Karpas-422 (cell line): ENCODE measurements around the gene RNF150. TPM values are rescaled to one million over a fixed set of nuclear protein-coding genes. Genes with fewer than 3 reads are reported as not detected.
"Not testable (repeated sequence)": the region's sequence is repeated elsewhere in the genome, so short reads cannot be mapped to it uniquely, and the experiment has no call there.

Experiments used
- DNase-seq: peaks from one replicate; pipeline ENCODE4 v3.0.0-alpha.2; 2015
- H2AFZ ChIP-seq: fragments of 200-600 bp; sonication (generic); 2 replicates; pipeline ENCODE4 v1.6.1; 2014; ENCODE audit warnings: antibody characterized with exemption, low read length, mixed read lengths
- H3K27ac ChIP-seq: fragments of 200-600 bp; sonication (generic); 2 replicates; pipeline ENCODE4 v1.5.1; 2014; ENCODE audit warnings: mild to moderate bottlenecking, low read length, moderate library complexity
- H3K27me3 ChIP-seq: fragments of 200-600 bp; sonication (generic); 2 replicates; pipeline ENCODE4 v1.6.1; 2014; ENCODE audit warnings: low read length, mixed read lengths
- H3K36me3 ChIP-seq: fragments of 200-600 bp; sonication (generic); 2 replicates; pipeline ENCODE4 v1.6.1; 2014; ENCODE audit warnings: low read length, mixed read lengths; ENCODE audit not compliant: insufficient read depth
- H3K4me1 ChIP-seq: fragments of 200-600 bp; sonication (generic); 2 replicates; pipeline ENCODE4 v1.6.1; 2014; ENCODE audit warnings: mild to moderate bottlenecking, low read length, mixed read lengths
- H3K4me2 ChIP-seq: fragments of 200-600 bp; sonication (generic); 2 replicates; pipeline ENCODE4 v1.6.1; 2014; ENCODE audit warnings: low read length, low read depth, mild to moderate bottlenecking; ENCODE audit not compliant: poor library complexity, severe bottlenecking
- H3K4me3 ChIP-seq: fragments of 200-600 bp; sonication (generic); 2 replicates; pipeline ENCODE4 v1.5.1; 2014; ENCODE audit warnings: mild to moderate bottlenecking, antibody characterized with exemption, low read length, mixed read lengths
- H3K79me2 ChIP-seq: fragments of 200-600 bp; sonication (generic); 2 replicates; pipeline ENCODE4 v1.6.1; 2014; ENCODE audit warnings: mild to moderate bottlenecking, low read length, mixed read lengths
- H3K9ac ChIP-seq: fragments of 200-600 bp; sonication (generic); 2 replicates; pipeline ENCODE4 v1.6.0; 2014; ENCODE audit warnings: low read length
- H3K9me2 ChIP-seq: fragments of 200-600 bp; sonication (generic), shearing (Covaris generic); replicated peaks from 2 replicates; pipeline ENCODE4 v1.6.0; 2014; ENCODE audit warnings: mild to moderate bottlenecking, low read length, moderate library complexity; ENCODE audit not compliant: insufficient read depth
- H3K9me3 ChIP-seq: fragments of 300-700, 200-600 bp; sonication (generic); 2 replicates; pipeline ENCODE4 v1.6.1; 2014; ENCODE audit warnings: low read length, mixed read lengths
- H4K20me1 ChIP-seq: fragments of 200-600 bp; sonication (generic); 2 replicates; pipeline ENCODE4 v1.6.1; 2014; ENCODE audit warnings: mild to moderate bottlenecking, antibody characterized with exemption, low read length, low read depth; ENCODE audit not compliant: insufficient read depth
- total RNA-seq: library from RNA; depleted of rRNA; stranded (reverse); fragments of >200 nt; shearing (Covaris generic); gene quantifications from 2 replicates; pipeline ENCODE4 v1.2.3, GENCODE V29; 2014; ENCODE audit warnings: low replicate concordance

The RNF150 gene
- total RNA-seq, 1 experiment from 2014 or later: not detected

GRCh38 chr4:140833280-140833679, 300.0 kb downstream of the RNF150 start:
- Histone ChIP-seq H3K4me3 (no peak overlapping the region), H3K4me1 (no peaks in the 10 kb centered on the region), H3K27me3 (no peaks in the 10 kb centered on the region), H3K9me3 (no peaks in the 10 kb centered on the region), H3K79me2 (no peaks in the 10 kb centered on the region), H3K27ac (no peak overlapping the region), H2AFZ (no peak overlapping the region), H4K20me1 (no peaks in the 10 kb centered on the region), H3K36me3 (no peaks in the 10 kb centered on the region), H3K9me2 (no peaks in the 10 kb centered on the region), H3K9ac (no peak overlapping the region), H3K4me2 (no peak overlapping the region)
- no peak for DNase-seq

DNA sequence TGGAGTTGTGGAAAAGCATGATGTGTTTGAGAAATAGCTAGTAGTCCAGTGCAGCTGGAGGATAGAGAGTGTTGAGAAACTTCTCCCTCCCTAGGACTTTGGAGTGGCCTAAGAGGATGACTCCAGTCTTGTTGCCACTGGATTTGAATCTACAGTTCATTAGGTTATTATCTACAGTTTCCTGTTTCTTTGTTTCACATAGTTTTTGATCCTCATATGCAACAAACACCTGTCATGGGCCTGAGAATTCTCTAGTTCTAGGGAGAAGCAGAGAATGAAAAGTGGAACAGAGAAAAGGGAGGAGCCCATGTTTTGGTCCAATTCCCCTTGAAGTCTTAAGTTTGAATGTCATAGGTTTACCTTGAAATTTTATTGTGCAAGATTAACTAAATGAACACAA, 303.4 kb downstream of the RNF150 start:
- no peak overlapping the region for H2AFZ ChIP-seq
- no peaks in the 10 kb centered on the region for H3K9me2 ChIP-seq
- H3K4me3 ChIP-seq: no peak overlapping the region
- no peaks in the 10 kb centered on the region for H3K4me1 ChIP-seq
- H3K9me3 ChIP-seq: no peaks in the 10 kb centered on the region
- H3K4me2 ChIP-seq: no peak overlapping the region
- H3K36me3 ChIP-seq: no peaks in the 10 kb centered on the region
- no peak overlapping the region for H3K27ac ChIP-seq
- DNase-seq: no peak
- no peaks in the 10 kb centered on the region for H3K79me2 ChIP-seq
- H3K9ac ChIP-seq: no peak overlapping the region
- no peaks in the 10 kb centered on the region for H3K27me3 ChIP-seq
- no peaks in the 10 kb centered on the region for H4K20me1 ChIP-seq

GRCh38 chr4:140826701-140827027, 306.6 kb downstream of the RNF150 start:
- Histone ChIP-seq H2AFZ (no peak overlapping the region), H3K4me2 (no peak overlapping the region), H3K4me1 (no peaks in the 10 kb centered on the region), H4K20me1 (no peaks in the 10 kb centered on the region), H3K9me3 (no peaks in the 10 kb centered on the region), H3K36me3 (no peaks in the 10 kb centered on the region), H3K27ac (no peak overlapping the region), H3K9ac (no peak overlapping the region), H3K27me3 (no peaks in the 10 kb centered on the region), H3K9me2 (no peaks in the 10 kb centered on the region), H3K4me3 (no peak overlapping the region), H3K79me2 (no peaks in the 10 kb centered on the region)
- no peak for DNase-seq

DNA sequence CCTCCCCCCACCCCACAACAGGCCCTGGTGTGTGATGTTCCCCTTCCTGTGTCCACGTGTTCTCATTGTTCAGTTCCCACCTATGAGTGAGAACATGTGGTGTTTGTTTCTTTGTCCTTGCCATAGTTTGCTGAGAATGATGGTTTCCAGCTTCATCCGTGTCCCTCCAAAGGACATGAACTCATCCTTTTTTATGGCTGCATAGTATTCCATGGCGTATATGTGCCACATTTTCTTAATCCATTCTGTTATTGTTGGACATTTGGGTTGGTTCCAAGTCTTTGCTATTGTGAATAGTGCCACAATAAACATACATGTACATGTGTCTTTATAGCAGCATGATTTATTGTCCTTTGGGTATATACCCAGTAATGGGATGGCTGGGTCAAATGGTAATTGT, 312.7 kb downstream of the RNF150 start:
- not testable (repeated sequence) for H3K4me2 ChIP-seq

GRCh38 chr4:140819610-140820009, 313.7 kb downstream of the RNF150 start:
- no peak overlapping the region for H3K4me2 ChIP-seq
- no peak overlapping the region for H2AFZ ChIP-seq
- no peak overlapping the region for H3K27ac ChIP-seq

More for the DNA sequence above, 312.7 kb downstream of the RNF150 start:
- not testable (repeated sequence) for H3K9me2 ChIP-seq, H3K4me1 ChIP-seq, H3K9me3 ChIP-seq, H2AFZ ChIP-seq, H3K4me3 ChIP-seq, H3K27me3 ChIP-seq, DNase-seq, H3K79me2 ChIP-seq, H3K36me3 ChIP-seq, H3K27ac ChIP-seq, H3K9ac ChIP-seq, H4K20me1 ChIP-seq

DNA sequence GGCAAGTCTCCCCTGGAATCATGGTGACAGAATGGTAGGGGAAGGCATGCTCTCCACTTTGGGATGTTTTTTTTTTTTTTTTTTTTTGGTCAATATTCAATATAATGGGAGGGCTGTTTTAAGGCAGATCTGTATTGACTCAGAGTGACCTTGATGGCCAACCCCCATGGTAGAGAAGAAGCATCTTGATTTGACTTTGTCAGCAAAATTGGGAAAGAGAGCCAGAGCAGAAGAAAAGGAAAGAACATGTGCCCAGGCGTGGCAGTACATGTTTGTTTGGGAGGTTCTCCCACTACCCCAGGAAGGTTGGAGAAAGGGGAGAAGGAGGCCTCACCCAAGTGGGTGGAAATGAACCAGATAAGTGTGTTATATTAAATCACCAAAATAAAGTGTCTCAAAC, 314.8 kb downstream of the RNF150 start:
- H3K27me3 ChIP-seq: no peaks in the 10 kb centered on the region
- no peak overlapping the region for H2AFZ ChIP-seq
- H3K9me2 ChIP-seq: no peaks in the 10 kb centered on the region
- no peaks in the 10 kb centered on the region for H3K36me3 ChIP-seq
- H3K4me3 ChIP-seq: no peak overlapping the region
- DNase-seq: no peak
- H3K9ac ChIP-seq: no peak overlapping the region
- H3K4me1 ChIP-seq: no peaks in the 10 kb centered on the region
- no peaks in the 10 kb centered on the region for H3K79me2 ChIP-seq
- no peaks in the 10 kb centered on the region for H3K9me3 ChIP-seq
- no peak overlapping the region for H3K27ac ChIP-seq
- H4K20me1 ChIP-seq: no peaks in the 10 kb centered on the region
- H3K4me2 ChIP-seq: no peak overlapping the region

More at GRCh38 chr4:140819610-140820009, 313.7 kb downstream of the RNF150 start:
- Histone ChIP-seq H3K36me3 (no peaks in the 10 kb centered on the region), H3K9me2 (no peaks in the 10 kb centered on the region), H3K4me1 (no peaks in the 10 kb centered on the region), H3K79me2 (no peaks in the 10 kb centered on the region), H3K9ac (no peak overlapping the region), H3K27me3 (no peaks in the 10 kb centered on the region), H3K9me3 (no peaks in the 10 kb centered on the region), H3K4me3 (no peak overlapping the region), H4K20me1 (no peaks in the 10 kb centered on the region)
- no peak for DNase-seq

- Histone ChIP-seq H3K4me1 (no peaks in the 10 kb centered on the region), H3K9me3 (no peaks in the 10 kb centered on the region), H3K4me2 (no peak overlapping the region), H3K9ac (no peak overlapping the region), H3K4me3 (no peak overlapping the region), H2AFZ (no peak overlapping the region), H3K9me2 (no peaks in the 10 kb centered on the region), H3K36me3 (no peaks in the 10 kb centered on the region), H4K20me1 (no peaks in the 10 kb centered on the region), H3K79me2 (no peaks in the 10 kb centered on the region), H3K27me3 (no peaks in the 10 kb centered on the region), H3K27ac (no peak overlapping the region)
- DNase-seq: no peak
Observed at GRCh38 chr4:140816806-140817510, 316.3 kb downstream of the RNF150 start.

DNA sequence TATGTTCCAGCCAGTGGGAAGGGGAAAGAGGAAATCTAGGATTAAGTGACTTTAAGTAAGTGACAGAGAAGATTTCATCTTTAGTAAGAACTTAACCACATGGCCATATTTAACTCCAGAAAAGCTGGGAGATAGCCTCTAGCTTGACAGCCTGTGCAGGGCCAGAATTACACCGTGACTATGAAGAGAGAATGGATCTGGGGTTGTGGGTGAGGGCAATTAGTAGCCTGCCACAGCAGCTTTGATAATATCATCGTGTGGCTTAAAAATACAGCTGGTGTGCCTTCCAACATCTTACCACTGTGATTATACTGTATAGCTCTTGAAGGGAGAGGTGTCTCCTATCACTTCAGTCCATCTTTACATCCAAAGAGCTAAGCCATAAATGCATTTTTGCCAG, 319.5 kb downstream of the RNF150 start:
- no peak overlapping the region for H3K9ac ChIP-seq
- no peak for DNase-seq

More for the DNA sequence above, 319.5 kb downstream of the RNF150 start:
- H3K9me3 ChIP-seq: no peaks in the 10 kb centered on the region
- no peaks in the 10 kb centered on the region for H4K20me1 ChIP-seq
- H3K4me1 ChIP-seq: no peaks in the 10 kb centered on the region
- H3K9me2 ChIP-seq: no peaks in the 10 kb centered on the region
- H3K36me3 ChIP-seq: no peaks in the 10 kb centered on the region
- H3K79me2 ChIP-seq: no peaks in the 10 kb centered on the region
- no peak overlapping the region for H2AFZ ChIP-seq
- no peak overlapping the region for H3K27ac ChIP-seq
- H3K4me3 ChIP-seq: no peak overlapping the region
- H3K4me2 ChIP-seq: no peak overlapping the region
- no peaks in the 10 kb centered on the region for H3K27me3 ChIP-seq
